ENCODE results near the gene TGFBI.

The TGFBI gene

DNA sequence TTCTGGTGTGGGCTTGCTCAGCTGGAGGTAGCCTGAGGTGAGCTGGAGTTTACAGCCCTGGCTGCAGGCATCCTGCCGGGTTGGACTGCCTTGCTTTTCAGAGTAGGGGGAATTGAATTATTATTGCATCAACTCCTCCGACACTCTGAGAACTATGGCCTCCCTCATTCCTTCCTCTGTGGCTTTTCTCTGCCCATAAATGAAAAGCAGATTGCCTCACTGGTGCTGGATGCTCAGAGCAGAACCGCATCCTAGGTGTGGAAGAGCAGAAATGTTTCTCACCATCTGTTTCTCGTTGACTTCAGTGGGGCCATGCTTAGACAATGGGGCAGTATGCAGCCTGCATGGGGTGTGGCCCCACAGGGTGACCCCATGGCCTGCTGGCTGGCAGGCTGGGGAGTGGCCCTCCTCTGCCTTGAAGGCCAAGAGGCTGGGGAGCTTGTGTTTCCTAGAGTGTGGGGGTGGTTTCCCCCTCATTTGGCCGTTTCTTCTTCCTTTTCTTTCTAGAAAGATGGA is 27.3 kb upstream of the TGFBI start:
- DNase-seq (ENCODE audit: low spot score) (no peak), ATAC-seq (ENCODE audit: low read depth) (no peak)
- no peaks in the 10 kb centered on the region for H3K9me3 ChIP-seq (ENCODE audit: severe bottlenecking)
- peak overlapping the region; percentile 93 for H3K27ac ChIP-seq (ENCODE audit: poor library complexity, severe bottlenecking)
- H3K36me3 ChIP-seq (ENCODE audit: low read depth), result no peaks in the 10 kb centered on the region
- TF ChIP-seq, protein P1, sequence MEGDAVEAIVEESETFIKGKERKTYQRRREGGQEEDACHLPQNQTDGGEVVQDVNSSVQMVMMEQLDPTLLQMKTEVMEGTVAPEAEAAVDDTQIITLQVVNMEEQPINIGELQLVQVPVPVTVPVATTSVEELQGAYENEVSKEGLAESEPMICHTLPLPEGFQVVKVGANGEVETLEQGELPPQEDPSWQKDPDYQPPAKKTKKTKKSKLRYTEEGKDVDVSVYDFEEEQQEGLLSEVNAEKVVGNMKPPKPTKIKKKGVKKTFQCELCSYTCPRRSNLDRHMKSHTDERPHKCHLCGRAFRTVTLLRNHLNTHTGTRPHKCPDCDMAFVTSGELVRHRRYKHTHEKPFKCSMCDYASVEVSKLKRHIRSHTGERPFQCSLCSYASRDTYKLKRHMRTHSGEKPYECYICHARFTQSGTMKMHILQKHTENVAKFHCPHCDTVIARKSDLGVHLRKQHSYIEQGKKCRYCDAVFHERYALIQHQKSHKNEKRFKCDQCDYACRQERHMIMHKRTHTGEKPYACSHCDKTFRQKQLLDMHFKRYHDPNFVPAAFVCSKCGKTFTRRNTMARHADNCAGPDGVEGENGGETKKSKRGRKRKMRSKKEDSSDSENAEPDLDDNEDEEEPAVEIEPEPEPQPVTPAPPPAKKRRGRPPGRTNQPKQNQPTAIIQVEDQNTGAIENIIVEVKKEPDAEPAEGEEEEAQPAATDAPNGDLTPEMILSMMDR (IDR thresholded peaks at IDR 0.05; ENCODE audit: poor library complexity, severe bottlenecking), result no peak
- H3K4me3 ChIP-seq (ENCODE audit: severe bottlenecking), result no peak overlapping the region
- H3K27me3 ChIP-seq (ENCODE audit: insufficient read depth, poor library complexity, severe bottlenecking), result no peaks in the 10 kb centered on the region
- H3K4me1 ChIP-seq (ENCODE audit: insufficient read depth, poor library complexity, severe bottlenecking), result peaks cover 47% of the 10 kb centered on the region

DNA sequence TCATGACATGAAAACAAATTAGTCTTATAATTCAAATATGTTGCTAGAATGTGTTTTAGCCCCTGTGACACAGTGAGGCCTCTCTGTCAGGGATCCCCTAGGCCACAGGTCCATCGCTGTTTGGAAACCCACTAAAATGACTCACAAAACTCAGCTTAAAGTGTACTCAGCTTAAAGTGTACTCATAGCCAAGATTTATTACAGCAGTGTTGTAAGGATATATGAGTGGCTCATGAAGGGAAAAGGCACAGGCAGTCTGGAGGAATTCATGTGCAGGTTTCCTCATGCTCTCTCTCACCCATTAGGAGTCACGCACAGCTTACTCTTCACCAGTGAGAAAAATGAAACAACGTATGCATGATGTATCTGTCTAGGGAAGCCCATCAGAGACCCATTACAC is 24.4 kb upstream of the TGFBI start:
- peaks cover 42% of the 10 kb centered on the region for H3K4me1 ChIP-seq (ENCODE audit: insufficient read depth, poor library complexity, severe bottlenecking)
- no peak overlapping the region for H3K4me3 ChIP-seq (ENCODE audit: severe bottlenecking)
- no peaks in the 10 kb centered on the region for H3K9me3 ChIP-seq (ENCODE audit: severe bottlenecking)

DNA sequence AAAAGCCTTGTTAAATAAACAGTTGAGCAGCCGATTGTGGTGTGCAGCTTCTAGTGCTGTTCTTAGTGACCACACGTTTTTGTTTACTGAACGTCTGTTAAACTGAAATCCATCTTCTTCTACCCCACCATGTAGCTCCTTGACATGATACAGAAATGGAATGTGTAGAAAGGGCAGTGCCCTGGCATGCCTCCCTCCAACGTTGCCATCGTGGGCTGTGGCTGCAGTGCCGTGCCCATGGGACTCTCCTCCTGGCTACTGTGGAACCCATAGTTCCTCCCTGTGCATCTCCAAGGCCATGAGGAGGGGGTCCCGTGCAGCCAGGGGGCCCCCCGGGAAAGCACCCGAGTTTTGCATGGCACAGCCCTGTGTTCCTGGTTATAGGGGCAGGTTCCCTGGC is 23.3 kb upstream of the TGFBI start:
- H3K27ac ChIP-seq (ENCODE audit: poor library complexity, severe bottlenecking), result peak overlapping the region; percentile 99
- H3K9me3 ChIP-seq (ENCODE audit: severe bottlenecking), result no peaks in the 10 kb centered on the region
- DNase-seq (ENCODE audit: low spot score), result no peak
- no peak overlapping the region for H3K4me3 ChIP-seq (ENCODE audit: severe bottlenecking)
- H3K27me3 ChIP-seq (ENCODE audit: insufficient read depth, poor library complexity, severe bottlenecking), result no peaks in the 10 kb centered on the region
- TF ChIP-seq, protein P1 (IDR thresholded peaks at IDR 0.05; ENCODE audit: poor library complexity, severe bottlenecking), result no peak
- ATAC-seq (ENCODE audit: low read depth), result no peak
- no peaks in the 10 kb centered on the region for H3K36me3 ChIP-seq (ENCODE audit: low read depth)
- peaks cover 41% of the 10 kb centered on the region for H3K4me1 ChIP-seq (ENCODE audit: insufficient read depth, poor library complexity, severe bottlenecking)

More for the DNA sequence above, 24.4 kb upstream of the TGFBI start:
- DNase-seq (ENCODE audit: low spot score) (no peak), ATAC-seq (ENCODE audit: low read depth) (peak; percentile 75)
- no peaks in the 10 kb centered on the region for H3K36me3 ChIP-seq (ENCODE audit: low read depth)
- TF ChIP-seq, protein P1 (IDR thresholded peaks at IDR 0.05; ENCODE audit: poor library complexity, severe bottlenecking), result no peak
- H3K27ac ChIP-seq (ENCODE audit: poor library complexity, severe bottlenecking), result peak overlapping the region; percentile 99
- H3K27me3 ChIP-seq (ENCODE audit: insufficient read depth, poor library complexity, severe bottlenecking), result no peaks in the 10 kb centered on the region

DNA sequence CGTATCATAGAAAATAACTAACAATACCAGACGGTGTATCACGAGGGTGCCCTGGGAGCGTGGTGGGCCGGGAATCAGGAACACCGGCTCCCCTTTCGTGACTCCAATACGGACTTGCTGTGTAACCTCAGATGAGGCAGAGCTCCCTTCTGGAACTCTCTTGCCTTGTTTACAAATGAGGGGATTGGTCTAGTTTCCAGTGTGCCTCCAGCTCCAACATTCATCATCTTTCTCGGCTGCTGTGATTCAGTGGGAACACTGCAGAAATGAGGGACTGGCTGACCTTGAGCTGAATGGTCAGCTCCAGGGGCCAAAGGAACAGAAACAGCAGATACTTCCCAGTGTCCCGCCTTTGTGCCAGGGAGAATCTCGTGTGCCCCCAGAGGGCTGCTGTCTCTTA is 22.6 kb upstream of the TGFBI start:
- TF ChIP-seq, protein P1 (IDR thresholded peaks at IDR 0.05; ENCODE audit: poor library complexity, severe bottlenecking), result no peak
- Histone ChIP-seq H3K36me3 (ENCODE audit: low read depth) (no peaks in the 10 kb centered on the region), H3K4me1 (ENCODE audit: insufficient read depth, poor library complexity, severe bottlenecking) (peaks cover 48% of the 10 kb centered on the region), H3K9me3 (ENCODE audit: severe bottlenecking) (no peaks in the 10 kb centered on the region), H3K4me3 (ENCODE audit: severe bottlenecking) (no peak overlapping the region), H3K27me3 (ENCODE audit: insufficient read depth, poor library complexity, severe bottlenecking) (no peaks in the 10 kb centered on the region), H3K27ac (ENCODE audit: poor library complexity, severe bottlenecking) (peak overlapping the region; percentile 99)
- DNase-seq (ENCODE audit: low spot score) (no peak), ATAC-seq (ENCODE audit: low read depth) (no peak)

DNA sequence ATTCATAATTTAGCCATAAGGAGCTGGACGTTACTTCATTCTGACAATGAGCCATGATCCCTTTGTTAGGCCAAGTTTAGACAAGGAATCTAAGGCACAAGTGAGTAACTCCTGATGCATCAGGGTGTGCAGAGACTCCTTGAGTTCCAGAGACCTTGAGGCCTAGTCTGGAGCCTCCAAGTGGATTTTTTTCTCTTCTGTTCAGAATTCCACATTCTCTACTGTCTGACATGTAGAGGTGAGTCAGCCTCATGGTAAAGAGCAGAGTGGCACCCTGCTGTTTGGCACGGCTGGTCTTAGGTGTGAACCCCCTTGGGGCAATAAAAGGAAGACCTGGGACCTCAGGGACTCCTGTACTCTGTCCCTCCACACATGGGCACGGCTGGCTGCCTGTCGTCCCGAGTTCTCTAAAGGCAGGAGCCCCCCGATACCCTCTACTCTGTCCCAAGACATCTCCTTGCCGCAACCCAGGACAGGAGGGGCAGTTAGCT is 22.0 kb upstream of the TGFBI start:
- Histone ChIP-seq H3K36me3 (ENCODE audit: low read depth) (no peaks in the 10 kb centered on the region), H3K4me3 (ENCODE audit: severe bottlenecking) (no peak overlapping the region), H3K4me1 (ENCODE audit: insufficient read depth, poor library complexity, severe bottlenecking) (peaks cover 54% of the 10 kb centered on the region), H3K27me3 (ENCODE audit: insufficient read depth, poor library complexity, severe bottlenecking) (no peaks in the 10 kb centered on the region), H3K27ac (ENCODE audit: poor library complexity, severe bottlenecking) (peak overlapping the region; percentile 99), H3K9me3 (ENCODE audit: severe bottlenecking) (no peaks in the 10 kb centered on the region)
- ATAC-seq (ENCODE audit: low read depth) (peak; percentile 90), DNase-seq (ENCODE audit: low spot score) (peak; percentile 85)
- TF ChIP-seq, protein P1 (IDR thresholded peaks at IDR 0.05; ENCODE audit: poor library complexity, severe bottlenecking), result peak; percentile 32
